Right atrium auricular region (tissue), 2 donors: ENCODE data around the gene C22orf23. TPM values are rescaled to one million over a fixed set of nuclear protein-coding genes. Genes with fewer than 3 reads are reported as not detected.
"Not testable (repeated sequence)": the region's sequence is repeated elsewhere in the genome, so short reads cannot be mapped to it uniquely, and the experiment has no call there.

Source experiments
- DNase-seq: peaks from one replicate; pipeline ENCODE4 v3.0.0-alpha.2; 2019; ENCODE audit warnings: low spot score
- H3K27ac ChIP-seq, 2 donors: fragments of 200-600 bp; sonication (generic); 1 replicate in 1 of 2; 2 replicates in 1 of 2; pipeline ENCODE4 v1.5.1; 2016 to 2019
- H3K27me3 ChIP-seq, 2 donors: fragments of 200-600 bp; sonication (generic); one replicate each; pipeline versions ENCODE4 v1.5.1 to v1.6.0; 2017 to 2019
- H3K36me3 ChIP-seq: fragments of 200-600 bp; sonication (generic); one replicate; pipeline ENCODE4 v1.5.1; 2016
- H3K4me1 ChIP-seq, 2 donors: fragments of 200-600 bp; sonication (generic); one replicate each; pipeline versions ENCODE4 v1.5.1 to v1.6.0; 2017 to 2019
- H3K4me3 ChIP-seq, 2 donors: fragments of 200-600 bp; sonication (generic); 1 replicate in 1 of 2; 2 replicates in 1 of 2; pipeline ENCODE4 v1.5.1; 2017 to 2019; ENCODE audit warnings: mild to moderate bottlenecking in 1 of 2, moderate library complexity in 1 of 2
- H3K9me3 ChIP-seq, 2 donors: fragments of 200-600 bp; sonication (generic); one replicate each; pipeline ENCODE4 v1.5.1; 2019
- total RNA-seq, 2 donors: library from RNA; depleted of rRNA; stranded (reverse); fragments of >200 nt; gene quantifications; one replicate each; pipeline ENCODE4 v1.1.0, GENCODE V29; 2016
- TF ChIP-seq, protein P1 (sequence below), 2 donors: fragments of 200-600 bp; sonication (generic); IDR thresholded peaks; one replicate each; pipeline ENCODE4 v1.5.1; 2019; ENCODE audit warnings: antibody characterized with exemption in 2 of 2

The C22orf23 gene
- total RNA-seq, 2 donors from 2014 or later: 0.39 TPM; not detected in 1

GRCh38 chr22:37961062-37961461 is 7.7 kb upstream of the C22orf23 start:
- Histone ChIP-seq H3K36me3 (peaks cover 55% of the 10 kb centered on the region), H3K27me3 (no peaks in the 10 kb centered on the region), H3K4me1 (peaks cover 0 to 10% of the 10 kb centered on the region in 2 donors), H3K9me3 (no peaks in the 10 kb centered on the region), H3K27ac (no peak overlapping the region), H3K4me3 (no peak overlapping the region)
- TF ChIP-seq, protein P1, sequence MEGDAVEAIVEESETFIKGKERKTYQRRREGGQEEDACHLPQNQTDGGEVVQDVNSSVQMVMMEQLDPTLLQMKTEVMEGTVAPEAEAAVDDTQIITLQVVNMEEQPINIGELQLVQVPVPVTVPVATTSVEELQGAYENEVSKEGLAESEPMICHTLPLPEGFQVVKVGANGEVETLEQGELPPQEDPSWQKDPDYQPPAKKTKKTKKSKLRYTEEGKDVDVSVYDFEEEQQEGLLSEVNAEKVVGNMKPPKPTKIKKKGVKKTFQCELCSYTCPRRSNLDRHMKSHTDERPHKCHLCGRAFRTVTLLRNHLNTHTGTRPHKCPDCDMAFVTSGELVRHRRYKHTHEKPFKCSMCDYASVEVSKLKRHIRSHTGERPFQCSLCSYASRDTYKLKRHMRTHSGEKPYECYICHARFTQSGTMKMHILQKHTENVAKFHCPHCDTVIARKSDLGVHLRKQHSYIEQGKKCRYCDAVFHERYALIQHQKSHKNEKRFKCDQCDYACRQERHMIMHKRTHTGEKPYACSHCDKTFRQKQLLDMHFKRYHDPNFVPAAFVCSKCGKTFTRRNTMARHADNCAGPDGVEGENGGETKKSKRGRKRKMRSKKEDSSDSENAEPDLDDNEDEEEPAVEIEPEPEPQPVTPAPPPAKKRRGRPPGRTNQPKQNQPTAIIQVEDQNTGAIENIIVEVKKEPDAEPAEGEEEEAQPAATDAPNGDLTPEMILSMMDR (IDR thresholded peaks at IDR 0.05): no peak
- no peak for DNase-seq

DNA sequence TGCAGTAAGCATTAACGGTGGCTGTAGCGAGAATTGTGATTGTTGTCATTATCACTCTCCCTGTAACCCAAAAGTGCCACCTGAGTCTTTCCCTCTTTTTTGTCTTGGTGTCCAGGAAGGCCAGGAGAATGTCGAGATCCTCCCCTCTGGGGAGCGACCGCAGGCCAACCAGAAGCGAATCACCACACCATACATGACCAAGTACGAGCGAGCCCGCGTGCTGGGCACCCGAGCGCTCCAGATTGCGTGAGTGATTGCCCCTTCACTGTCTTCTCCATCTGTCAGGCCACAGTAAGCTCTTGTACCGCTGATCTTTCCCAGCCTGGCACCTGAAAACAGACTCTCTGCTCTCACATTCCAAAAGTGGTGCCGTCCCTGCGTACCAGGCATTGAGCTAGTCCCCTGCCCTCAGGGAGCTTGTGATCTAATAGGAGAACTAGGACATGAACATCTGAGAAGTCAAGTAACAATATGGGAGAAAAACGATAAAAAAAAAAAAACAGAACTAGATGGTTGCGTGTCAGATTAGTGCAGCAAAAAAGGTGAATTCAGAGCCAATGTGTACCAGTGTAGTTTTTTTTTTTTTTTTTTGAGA is 5.9 kb upstream of the C22orf23 start:
- Histone ChIP-seq H3K36me3 (peaks cover 55% of the 10 kb centered on the region), H3K27me3 (no peaks in the 10 kb centered on the region), H3K4me1 (peaks cover 0 to 7% of the 10 kb centered on the region in 2 donors), H3K27ac (no peak overlapping the region), H3K4me3 (no peak overlapping the region), H3K9me3 (no peaks in the 10 kb centered on the region)
- TF ChIP-seq, protein P1 (IDR thresholded peaks at IDR 0.05): no peak
- DNase-seq: no peak

DNA sequence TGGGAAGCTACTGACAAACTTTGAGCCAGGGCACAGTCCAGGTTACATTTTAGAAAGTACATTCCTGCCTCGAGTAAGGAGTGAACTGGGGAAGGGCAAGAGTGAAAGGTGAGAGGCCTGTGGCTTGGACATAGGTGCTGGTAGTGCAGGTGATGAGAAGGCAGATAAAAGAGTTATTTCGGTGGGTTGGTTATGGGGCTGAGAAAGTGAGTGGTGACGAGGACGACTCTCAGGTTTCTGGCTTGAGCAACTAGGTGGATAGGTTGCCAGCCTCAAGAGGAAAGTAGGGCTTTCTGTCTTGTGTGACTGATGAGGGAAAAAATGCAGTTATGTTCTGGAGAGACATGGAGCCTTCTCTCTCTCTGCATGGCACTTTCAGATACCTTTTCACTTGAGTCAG is 3.8 kb upstream of the C22orf23 start:
- Histone ChIP-seq H3K4me1 (peaks cover 0 to 21% of the 10 kb centered on the region in 2 donors), H3K27ac (no peak overlapping the region), H3K36me3 (peaks cover 49% of the 10 kb centered on the region), H3K9me3 (no peaks in the 10 kb centered on the region), H3K27me3 (no peaks in the 10 kb centered on the region), H3K4me3 (no peak overlapping the region)
- DNase-seq: no peak
- TF ChIP-seq, protein P1 (IDR thresholded peaks at IDR 0.05): no peak

GRCh38 chr22:37955825-37956397 is 2.5 kb upstream of the C22orf23 start:
- not testable (repeated sequence) for DNase-seq, H3K27me3 ChIP-seq, H3K27ac ChIP-seq, H3K4me3 ChIP-seq, H3K9me3 ChIP-seq
- peaks cover 36% of the 10 kb centered on the region for H3K36me3 ChIP-seq
- H3K4me1 ChIP-seq: peaks cover 0 to 21% of the 10 kb centered on the region in 2 donors

GRCh38 chr22:37954686-37955085 is 1.3 kb upstream of the C22orf23 start:
- H3K36me3 ChIP-seq: peaks cover 25% of the 10 kb centered on the region
- peaks cover 0 to 21% of the 10 kb centered on the region in 2 donors for H3K4me1 ChIP-seq
- no peaks in the 10 kb centered on the region for H3K27me3 ChIP-seq
- TF ChIP-seq, protein P1 (IDR thresholded peaks at IDR 0.05): no peak
- H3K27ac ChIP-seq: no peak overlapping the region
- no peak for DNase-seq
- H3K9me3 ChIP-seq: no peaks in the 10 kb centered on the region
- peak overlapping the region in 1 of 2 donors; percentile 91 for H3K4me3 ChIP-seq

GRCh38 chr22:37953062-37953436 is 352 bp downstream of the C22orf23 start:
- no peaks in the 10 kb centered on the region for H3K9me3 ChIP-seq
- peaks cover 16% of the 10 kb centered on the region for H3K36me3 ChIP-seq
- H3K27ac ChIP-seq: peak overlapping the region; percentile 60 to 79
- H3K4me3 ChIP-seq: peak overlapping the region; percentile 91
- TF ChIP-seq, protein P1 (IDR thresholded peaks at IDR 0.05): no peak
- peak; percentile 62 for DNase-seq
- no peaks in the 10 kb centered on the region for H3K27me3 ChIP-seq
- peaks cover 0 to 21% of the 10 kb centered on the region in 2 donors for H3K4me1 ChIP-seq

DNA sequence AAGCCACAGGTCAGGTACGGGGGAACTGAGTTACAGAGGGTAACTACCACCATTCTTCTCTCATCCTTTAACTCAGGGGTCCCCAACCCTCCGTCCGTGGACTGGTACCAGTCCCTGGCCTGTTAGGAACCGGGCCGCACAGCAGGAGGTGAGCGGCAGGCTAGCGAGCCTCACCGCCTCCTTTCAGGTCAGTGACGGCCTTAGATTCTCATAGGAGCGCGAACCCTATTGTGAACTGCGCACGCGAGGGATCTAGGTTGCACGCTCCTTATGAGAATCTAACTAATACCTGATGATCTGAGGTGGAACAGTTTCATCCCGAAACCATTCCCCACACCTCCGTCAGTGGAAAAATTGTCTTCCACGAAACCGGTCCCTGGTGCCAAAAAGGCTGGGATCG is 772 bp downstream of the C22orf23 start:
- H3K27me3 ChIP-seq, H3K9me3 ChIP-seq, H3K27ac ChIP-seq, DNase-seq: not testable (repeated sequence)
- H3K36me3 ChIP-seq: peaks cover 13% of the 10 kb centered on the region
- peak overlapping the region; percentile 91 for H3K4me3 ChIP-seq
- peaks cover 0 to 21% of the 10 kb centered on the region in 2 donors for H3K4me1 ChIP-seq
